ENCODE results near the gene UTP4. TPM values are rescaled to one million over a fixed set of nuclear protein-coding genes. Genes with fewer than 3 reads are reported as not detected.

The UTP4 gene
- total and polyA plus RNA-seq, 12 donors = 8.8 to 51.2 (median 24.0) TPM

GRCh38 chr16:69114346-69114975 is 18.0 kb upstream of the UTP4 start:
- no peaks in the 10 kb centered on the region for H3K27me3 ChIP-seq
- no peak overlapping the region for H3K27ac ChIP-seq
- H3K36me3 ChIP-seq (replicated peaks in 1 of 2) = peaks cover 0 to 41% of the 10 kb centered on the region in 2 donors
- 85 to 94% (median 93%) methylated on average over 12 to 25 of the region's 25 CpGs for WGBS, 4 donors
- no peaks in the 10 kb centered on the region for H3K4me1 ChIP-seq (replicated peaks in 1 of 2)
- TF ChIP-seq POLR2A (IDR thresholded peaks at IDR 0.05) = no peak
- TF ChIP-seq CTCF (IDR thresholded peaks at IDR 0.05) = no peak
- no peak for DNase-seq
- intact Hi-C loops (cut with DNase I) = no loop called here
- no peaks in the 10 kb centered on the region for H3K9me3 ChIP-seq (replicated peaks in 1 of 3)
- no peak overlapping the region for H3K4me3 ChIP-seq

GRCh38 chr16:69114976-69115355 is 17.5 kb upstream of the UTP4 start:
- peaks cover 0 to 41% of the 10 kb centered on the region in 2 donors for H3K36me3 ChIP-seq (replicated peaks in 1 of 2)
- no peaks in the 10 kb centered on the region for H3K4me1 ChIP-seq (replicated peaks in 1 of 2)
- H3K27ac ChIP-seq = no peak overlapping the region
- intact Hi-C loops (cut with DNase I) = no loop called here
- no peak for TF ChIP-seq POLR2A (IDR thresholded peaks at IDR 0.05)
- no peak for TF ChIP-seq CTCF (IDR thresholded peaks at IDR 0.05)
- H3K27me3 ChIP-seq = no peaks in the 10 kb centered on the region
- no peak for DNase-seq
- WGBS, 4 donors = 95 to 100% (median 98%) methylated on average over 6 of the region's 6 CpGs
- H3K9me3 ChIP-seq (replicated peaks in 1 of 3) = no peaks in the 10 kb centered on the region
- no peak overlapping the region for H3K4me3 ChIP-seq

GRCh38 chr16:69115361-69115760 is 17.1 kb upstream of the UTP4 start:
- TF ChIP-seq POLR2A (IDR thresholded peaks at IDR 0.05) = no peak
- no peak for TF ChIP-seq CTCF (IDR thresholded peaks at IDR 0.05)
- Histone ChIP-seq H3K36me3 (replicated peaks in 1 of 2) (peaks cover 0 to 44% of the 10 kb centered on the region in 2 donors), H3K4me3 (no peak overlapping the region), H3K27ac (no peak overlapping the region), H3K4me1 (replicated peaks in 1 of 2) (no peaks in the 10 kb centered on the region), H3K9me3 (replicated peaks in 1 of 3) (no peaks in the 10 kb centered on the region), H3K27me3 (no peaks in the 10 kb centered on the region)
- no peak for DNase-seq
- WGBS, 4 donors = 92 to 100% (median 96%) methylated on average over 4 to 5 of the region's 5 CpGs
- intact Hi-C loops (cut with DNase I) = no loop called here

- Histone ChIP-seq H3K9me3 (replicated peaks in 1 of 3) (no peaks in the 10 kb centered on the region), H3K4me3 (no peak overlapping the region), H3K27me3 (no peaks in the 10 kb centered on the region), H3K27ac (no peak overlapping the region), H3K4me1 (replicated peaks in 1 of 2) (no peaks in the 10 kb centered on the region), H3K36me3 (replicated peaks in 1 of 2) (peaks cover 0 to 49% of the 10 kb centered on the region in 2 donors)
- no peak for DNase-seq
- TF ChIP-seq POLR2A (IDR thresholded peaks at IDR 0.05) (no peak), CTCF (IDR thresholded peaks at IDR 0.05) (no peak)
- WGBS, 4 donors = 67 to 85% (median 80%) methylated on average over 1 of the region's 1 CpG
- intact Hi-C loops (cut with DNase I) = no loop called here
These were observed 16.6 kb upstream of the UTP4 start for GRCh38 chr16:69115837-69116236.

Measured in adrenal gland (tissue), 12 donors.